Brain microvascular endothelial cell (primary cell): ENCODE measurements around the gene DYNLRB1.

Experiments used
- DNase-seq: peaks from one replicate; pipeline ENCODE4 v3.0.0-alpha.2; 2020
- H3K27ac ChIP-seq: fragments of 250-450 bp; sonication (Bioruptor Pico); 2 replicates; pipeline ENCODE4 v1.5.1; 2020; ENCODE audit warnings: mild to moderate bottlenecking, moderate library complexity
- H3K27me3 ChIP-seq: fragments of 250-450 bp; sonication (Bioruptor Pico); replicated peaks from 2 replicates; pipeline ENCODE4 v1.5.1; 2020; ENCODE audit warnings: mild to moderate bottlenecking
- H3K36me3 ChIP-seq: fragments of 250-450 bp; sonication (Bioruptor Pico); replicated peaks from 2 replicates; pipeline ENCODE4 v1.5.1; 2020; ENCODE audit warnings: mild to moderate bottlenecking
- H3K4me3 ChIP-seq: 2 replicates; pipeline ENCODE4 v1.5.1; 2011; ENCODE audit warnings: low read depth, mild to moderate bottlenecking, control low read depth, low read length, moderate library complexity
- CTCF ChIP-seq: IDR thresholded peaks from 2 replicates; pipeline ENCODE4 v1.5.1; 2011; ENCODE audit warnings: low read depth, mild to moderate bottlenecking, moderate library complexity, low read length, control low read depth, inconsistent platforms; ENCODE audit errors: missing control alignments
- in situ Hi-C: cut with HindIII; loops from 2 replicates; pipeline ENCODE4 v1.10.0; 2017; ENCODE audit warnings: low sequenced_read_pairs, low pct_ligation_motif_present

The DYNLRB1 gene

GRCh38 chr20:34529742-34530141 lies 13.5 kb downstream of the DYNLRB1 start:
- DNase-seq: no peak
- H3K36me3 ChIP-seq: peaks cover 69% of the 10 kb centered on the region

GRCh38 chr20:34530342-34530741 lies 14.1 kb downstream of the DYNLRB1 start:
- TF ChIP-seq CTCF: no peak
- H3K27ac ChIP-seq: no peak overlapping the region
- H3K27me3 ChIP-seq: no peaks in the 10 kb centered on the region
- peaks cover 75% of the 10 kb centered on the region for H3K36me3 ChIP-seq
- no peak overlapping the region for H3K4me3 ChIP-seq
- no peak for DNase-seq
- in situ Hi-C loops: no loop called here

More at GRCh38 chr20:34529742-34530141, 13.5 kb downstream of the DYNLRB1 start:
- no peak overlapping the region for H3K4me3 ChIP-seq
- H3K27ac ChIP-seq: no peak overlapping the region
- no peak for TF ChIP-seq CTCF
- no peaks in the 10 kb centered on the region for H3K27me3 ChIP-seq
- in situ Hi-C loops: no loop called here

- no peak for DNase-seq
- TF ChIP-seq CTCF: no peak
Observed at GRCh38 chr20:34531608-34532265, 15.5 kb downstream of the DYNLRB1 start.

GRCh38 chr20:34532320-34532719 lies 16.1 kb downstream of the DYNLRB1 start:
- no peak overlapping the region for H3K4me3 ChIP-seq
- no peak for DNase-seq
- no peaks in the 10 kb centered on the region for H3K27me3 ChIP-seq
- TF ChIP-seq CTCF: no peak
- H3K36me3 ChIP-seq: peaks cover 84% of the 10 kb centered on the region
- in situ Hi-C loops: no loop called here
- no peak overlapping the region for H3K27ac ChIP-seq

More at GRCh38 chr20:34531608-34532265, 15.5 kb downstream of the DYNLRB1 start:
- Histone ChIP-seq H3K4me3 (no peak overlapping the region), H3K27me3 (no peaks in the 10 kb centered on the region), H3K36me3 (peaks cover 84% of the 10 kb centered on the region), H3K27ac (no peak overlapping the region)
- in situ Hi-C loops: no loop called here

GRCh38 chr20:34532756-34533155 lies 16.5 kb downstream of the DYNLRB1 start:
- in situ Hi-C loops: no loop called here
- H3K36me3 ChIP-seq: peaks cover 83% of the 10 kb centered on the region

More at GRCh38 chr20:34532756-34533155, 16.5 kb downstream of the DYNLRB1 start:
- H3K27ac ChIP-seq: no peak overlapping the region
- no peak for TF ChIP-seq CTCF
- H3K27me3 ChIP-seq: no peaks in the 10 kb centered on the region
- no peak overlapping the region for H3K4me3 ChIP-seq
- no peak for DNase-seq
